Measurements from ENCODE around the gene VCPKMT. TPM values are rescaled to one million over a fixed set of nuclear protein-coding genes. Genes with fewer than 3 reads are reported as not detected.

Gene VCPKMT
- total and polyA plus RNA-seq, 8 donors: 2.8 to 13.3 (median 3.0) TPM

DNA sequence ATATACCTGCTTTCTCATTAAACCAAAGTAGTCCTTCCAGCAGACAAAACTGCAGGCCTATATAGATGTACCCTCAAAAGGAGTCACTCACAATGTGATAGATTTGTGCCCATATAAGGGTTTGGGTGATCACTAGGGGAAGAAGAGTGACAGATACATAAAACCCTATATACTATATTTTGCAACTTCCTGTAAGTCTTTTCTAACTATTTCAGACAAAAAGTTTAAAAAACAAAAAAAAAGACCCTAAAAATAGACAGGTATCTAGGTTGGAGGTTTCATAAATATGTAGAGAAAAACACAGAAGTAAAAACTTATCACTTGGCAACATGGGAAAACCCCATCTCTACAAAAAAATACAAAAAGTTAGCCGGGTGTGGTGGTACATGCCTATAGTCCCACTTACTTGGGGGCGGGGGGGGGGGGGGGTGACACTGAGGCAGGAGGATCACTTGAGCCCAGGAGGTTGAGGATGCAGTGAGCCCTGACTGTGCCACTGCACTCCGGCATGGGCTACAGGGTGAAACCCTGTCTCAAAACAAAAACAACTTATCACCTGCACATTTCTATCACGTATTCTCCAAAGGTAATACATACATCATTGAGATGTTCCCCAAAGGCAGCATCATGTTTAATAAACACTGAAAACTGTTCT lies 2.9 kb downstream of the VCPKMT start:
- intact Hi-C loops (cut with DNase I): loop anchor here in 1 of 3 donors (5.0 kb wide), 1 partner anchor 246 kb away; no protein-coding TSS in a partner anchor
- TF ChIP-seq, protein P1, sequence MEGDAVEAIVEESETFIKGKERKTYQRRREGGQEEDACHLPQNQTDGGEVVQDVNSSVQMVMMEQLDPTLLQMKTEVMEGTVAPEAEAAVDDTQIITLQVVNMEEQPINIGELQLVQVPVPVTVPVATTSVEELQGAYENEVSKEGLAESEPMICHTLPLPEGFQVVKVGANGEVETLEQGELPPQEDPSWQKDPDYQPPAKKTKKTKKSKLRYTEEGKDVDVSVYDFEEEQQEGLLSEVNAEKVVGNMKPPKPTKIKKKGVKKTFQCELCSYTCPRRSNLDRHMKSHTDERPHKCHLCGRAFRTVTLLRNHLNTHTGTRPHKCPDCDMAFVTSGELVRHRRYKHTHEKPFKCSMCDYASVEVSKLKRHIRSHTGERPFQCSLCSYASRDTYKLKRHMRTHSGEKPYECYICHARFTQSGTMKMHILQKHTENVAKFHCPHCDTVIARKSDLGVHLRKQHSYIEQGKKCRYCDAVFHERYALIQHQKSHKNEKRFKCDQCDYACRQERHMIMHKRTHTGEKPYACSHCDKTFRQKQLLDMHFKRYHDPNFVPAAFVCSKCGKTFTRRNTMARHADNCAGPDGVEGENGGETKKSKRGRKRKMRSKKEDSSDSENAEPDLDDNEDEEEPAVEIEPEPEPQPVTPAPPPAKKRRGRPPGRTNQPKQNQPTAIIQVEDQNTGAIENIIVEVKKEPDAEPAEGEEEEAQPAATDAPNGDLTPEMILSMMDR (IDR thresholded peaks at IDR 0.05): no peak
- WGBS, 2 donors: 76 to 83% methylated on average over 4 of the region's 4 CpGs

GRCh38 chr14:50110323-50111037 lies 5.9 kb downstream of the VCPKMT start:
- Histone ChIP-seq H3K4me3 (no peak overlapping the region), H3K4me1 (peaks cover 8 to 14% (median 9%) of the 10 kb centered on the region in 3 donors), H3K27me3 (no peaks in the 10 kb centered on the region), H3K27ac (no peak overlapping the region), H3K36me3 (peaks cover 0 to 19% (median 0%) of the 10 kb centered on the region in 3 donors), H3K9me3 (no peaks in the 10 kb centered on the region)
- no peak for ATAC-seq
- no peak for DNase-seq
- intact Hi-C loops (cut with DNase I): loop anchor here in 1 of 3 donors (5.0 kb wide), 1 partner anchor 243 kb away; no protein-coding TSS in a partner anchor
- TF ChIP-seq, protein P1 (IDR thresholded peaks at IDR 0.05): no peak
- 85 to 90% methylated on average over 4 of the region's 4 CpGs for WGBS, 2 donors
- no peak for FAIRE-seq

More for the DNA sequence above, 2.9 kb downstream of the VCPKMT start:
- no peak overlapping the region for H3K27ac ChIP-seq
- ATAC-seq: no peak
- FAIRE-seq: no peak
- no peak overlapping the region for H3K4me3 ChIP-seq
- H3K9me3 ChIP-seq: no peaks in the 10 kb centered on the region
- H3K4me1 ChIP-seq: peaks cover 4 to 22% (median 17%) of the 10 kb centered on the region in 3 donors
- no peaks in the 10 kb centered on the region for H3K27me3 ChIP-seq
- no peak for DNase-seq
- peaks cover 0 to 19% (median 0%) of the 10 kb centered on the region in 3 donors for H3K36me3 ChIP-seq

- TF ChIP-seq, protein P1 (IDR thresholded peaks at IDR 0.05): no peak
- H3K4me3 ChIP-seq: no peak overlapping the region
- H3K27me3 ChIP-seq: no peaks in the 10 kb centered on the region
- intact Hi-C loops (cut with DNase I): loop anchor here in 2 of 3 donors (5.0 to 10.0 kb wide), 2 partner anchors 225 to 242 kb away; no protein-coding TSS in a partner anchor
- no peak for ATAC-seq
- H3K4me1 ChIP-seq: peaks cover 0 to 5% (median 4%) of the 10 kb centered on the region in 3 donors
- no peak for DNase-seq
- WGBS, 2 donors: 78 to 79% methylated on average over 6 of the region's 6 CpGs
- H3K27ac ChIP-seq: no peak overlapping the region
- no peaks in the 10 kb centered on the region for H3K9me3 ChIP-seq
- peaks cover 0 to 19% (median 0%) of the 10 kb centered on the region in 3 donors for H3K36me3 ChIP-seq
- no peak for FAIRE-seq
Measured at GRCh38 chr14:50109342-50109741, 7.0 kb downstream of the VCPKMT start.

DNA sequence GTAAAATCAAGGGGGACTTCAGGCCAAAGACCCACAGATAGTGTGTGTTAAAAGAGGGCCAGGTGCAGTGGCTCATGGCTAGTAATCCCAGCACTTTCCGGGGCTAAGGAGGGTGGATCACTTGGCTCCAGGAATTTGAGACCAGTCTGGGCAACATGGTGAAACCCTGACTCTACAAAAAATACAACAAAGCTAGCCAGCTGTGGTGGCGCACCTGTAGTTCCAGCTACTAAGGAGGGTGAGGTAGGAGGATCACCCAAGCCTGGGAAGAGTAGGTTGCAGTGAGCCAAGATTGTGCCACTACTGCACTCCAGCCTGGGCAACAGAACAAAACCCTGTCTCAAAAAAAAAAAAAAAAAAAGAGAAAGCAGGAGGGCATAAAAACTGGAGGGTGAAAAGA lies 8.5 kb downstream of the VCPKMT start:
- ATAC-seq: peak; percentile 28 to 69 (median 41)
- DNase-seq: no peak
- FAIRE-seq: no peak
- Histone ChIP-seq H3K27ac (peak overlapping the region; percentile 19 to 64 (median 42)), H3K4me3 (no peak overlapping the region), H3K4me1 (peaks cover 0 to 5% (median 4%) of the 10 kb centered on the region in 3 donors), H3K27me3 (no peaks in the 10 kb centered on the region), H3K36me3 (peaks cover 0 to 19% (median 0%) of the 10 kb centered on the region in 3 donors), H3K9me3 (no peaks in the 10 kb centered on the region)
- 40 to 44% methylated on average over 2 of the region's 2 CpGs for WGBS, 2 donors
- intact Hi-C loops (cut with DNase I): loop anchor here in 2 of 3 donors (5.0 to 10.0 kb wide), 2 partner anchors 223 to 241 kb away; no protein-coding TSS in a partner anchor
- TF ChIP-seq, protein P1 (IDR thresholded peaks at IDR 0.05): no peak
